HT1080 (cell line): Measurements from ENCODE around the gene TMEM19. TPM values are rescaled to one million over a fixed set of nuclear protein-coding genes. Genes with fewer than 3 reads are reported as not detected.

Source experiments
- DNase-seq: peaks from one replicate; pipeline ENCODE4 v3.0.0-alpha.2; 2015; ENCODE audit warnings: low read depth
- polyA plus RNA-seq, 2 experiments: library from polyadenylated mRNA; depleted of rRNA; stranded (reverse); fragments of >200 nt; gene quantifications; 2 replicates each; pipeline ENCODE4 v1.2.3, GENCODE V29; 2015
- total RNA-seq: library from RNA; depleted of rRNA; stranded (reverse); fragments of >200 nt; shearing (Covaris generic); gene quantifications from 2 replicates; pipeline ENCODE4 v1.2.3, GENCODE V29; 2014; rRNA removed

The TMEM19 gene
- total RNA-seq, result 41.8 and 55.8 TPM in 2 replicates
- 23.9 and 25.4 TPM in 2 replicates for polyA plus RNA-seq (2015; cell fraction: cytosol; rRNA removed)
- polyA plus RNA-seq (2015; cell fraction: nucleus; rRNA removed), result 23.5 and 31.1 TPM in 2 replicates

GRCh38 chr12:71685914-71686657, at the start of gene TMEM19:
Gene TMEM19, plus strand, starts transcription at chr12:71686082. Its CDS starts 599 bp downstream, at chr12:71686681.
- peak; percentile 94 for DNase-seq

GRCh38 chr12:71636704-71637115, 49.2 kb upstream of the TMEM19 start:
- DNase-seq, result peak; percentile 41

GRCh38 chr12:71638499-71638898, 47.4 kb upstream of the TMEM19 start:
- no peak for DNase-seq

GRCh38 chr12:71639341-71639760, 46.5 kb upstream of the TMEM19 start:
- DNase-seq, result peak; percentile 23

- no peak for DNase-seq
Observed at GRCh38 chr12:71640316-71640715, 45.6 kb upstream of the TMEM19 start.

GRCh38 chr12:71641390-71641789, 44.5 kb upstream of the TMEM19 start:
- no peak for DNase-seq

- no peak for DNase-seq
Observed at GRCh38 chr12:71642264-71642663, 43.6 kb upstream of the TMEM19 start.

- no peak for DNase-seq
Observed at GRCh38 chr12:71645268-71645667, 40.6 kb upstream of the TMEM19 start.

- DNase-seq, result no peak
Observed at GRCh38 chr12:71646512-71646911, 39.4 kb upstream of the TMEM19 start.

GRCh38 chr12:71648537-71648936, 37.3 kb upstream of the TMEM19 start:
- DNase-seq, result no peak

GRCh38 chr12:71649401-71649800, 36.5 kb upstream of the TMEM19 start:
- no peak for DNase-seq

- DNase-seq, result no peak
Observed at GRCh38 chr12:71652656-71653055, 33.2 kb upstream of the TMEM19 start.

GRCh38 chr12:71653137-71653536, 32.7 kb upstream of the TMEM19 start:
- DNase-seq, result no peak

GRCh38 chr12:71654200-71654599, 31.7 kb upstream of the TMEM19 start:
- DNase-seq, result no peak

- no peak for DNase-seq
Observed at GRCh38 chr12:71655495-71655894, 30.4 kb upstream of the TMEM19 start.

GRCh38 chr12:71655907-71656306, 30.0 kb upstream of the TMEM19 start:
- DNase-seq, result no peak

GRCh38 chr12:71656740-71657139, 29.1 kb upstream of the TMEM19 start:
- DNase-seq, result no peak

- no peak for DNase-seq
Observed at GRCh38 chr12:71661977-71662530, 23.8 kb upstream of the TMEM19 start.

- peak; percentile 46 for DNase-seq
Observed at GRCh38 chr12:71662849-71663560, 22.9 kb upstream of the TMEM19 start.

- DNase-seq, result peak; percentile 99
Observed at GRCh38 chr12:71663561-71664410, 22.1 kb upstream of the TMEM19 start, which contains the start of the genes THAP2 and ZFC3H1. Gene THAP2, plus strand, starts transcription at chr12:71664301. Its CDS starts 209 bp downstream, at chr12:71664510. Gene ZFC3H1, minus strand, starts transcription at chr12:71663848. Its CDS starts 238 bp downstream, at chr12:71663610.
